ENCODE measurements around the gene ARHGAP28.

DNA sequence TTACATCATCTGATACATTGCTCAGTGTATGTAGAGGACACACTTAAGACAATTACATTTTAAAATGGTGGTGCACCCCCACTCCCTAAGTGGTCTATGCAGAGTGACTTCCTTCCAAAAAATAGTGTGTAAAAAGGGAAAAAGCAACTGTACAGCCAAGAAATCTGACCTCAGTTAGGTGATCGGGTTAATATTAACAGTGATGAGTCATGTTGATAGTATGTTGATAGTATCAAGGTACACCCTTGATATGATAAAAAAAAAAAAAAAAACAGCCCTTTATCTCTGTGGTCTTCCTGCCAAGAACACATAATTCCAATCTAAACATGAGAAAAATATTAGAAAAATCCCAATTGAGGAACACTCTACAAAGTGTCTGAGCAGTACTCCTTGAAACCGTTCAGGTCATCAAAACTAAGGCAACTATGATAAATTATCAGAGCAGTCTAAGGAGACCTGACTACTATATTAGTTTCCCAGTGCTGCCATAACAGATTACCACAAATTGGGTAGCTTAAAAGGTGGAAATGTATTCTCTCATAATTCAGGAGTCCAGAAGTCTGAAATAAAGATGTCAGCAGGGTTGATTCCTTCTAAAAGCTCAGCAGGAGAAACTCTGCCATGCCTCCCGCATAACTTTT, 171.9 kb downstream of the ARHGAP28 start:
- TF ChIP-seq CTCF (IDR thresholded peaks at IDR 0.05) = no peak
- TF ChIP-seq POLR2A (IDR thresholded peaks at IDR 0.05) = no peak
